Measurements from ENCODE around the gene NEURL1. TPM values are rescaled to one million over a fixed set of nuclear protein-coding genes. Genes with fewer than 3 reads are reported as not detected.
"Not testable (repeated sequence)": the region's sequence is repeated elsewhere in the genome, so short reads cannot be mapped to it uniquely, and the experiment has no call there.

Gene NEURL1
- total and polyA plus RNA-seq, 9 donors = 0.28 to 5.6 (median 3.1) TPM

DNA sequence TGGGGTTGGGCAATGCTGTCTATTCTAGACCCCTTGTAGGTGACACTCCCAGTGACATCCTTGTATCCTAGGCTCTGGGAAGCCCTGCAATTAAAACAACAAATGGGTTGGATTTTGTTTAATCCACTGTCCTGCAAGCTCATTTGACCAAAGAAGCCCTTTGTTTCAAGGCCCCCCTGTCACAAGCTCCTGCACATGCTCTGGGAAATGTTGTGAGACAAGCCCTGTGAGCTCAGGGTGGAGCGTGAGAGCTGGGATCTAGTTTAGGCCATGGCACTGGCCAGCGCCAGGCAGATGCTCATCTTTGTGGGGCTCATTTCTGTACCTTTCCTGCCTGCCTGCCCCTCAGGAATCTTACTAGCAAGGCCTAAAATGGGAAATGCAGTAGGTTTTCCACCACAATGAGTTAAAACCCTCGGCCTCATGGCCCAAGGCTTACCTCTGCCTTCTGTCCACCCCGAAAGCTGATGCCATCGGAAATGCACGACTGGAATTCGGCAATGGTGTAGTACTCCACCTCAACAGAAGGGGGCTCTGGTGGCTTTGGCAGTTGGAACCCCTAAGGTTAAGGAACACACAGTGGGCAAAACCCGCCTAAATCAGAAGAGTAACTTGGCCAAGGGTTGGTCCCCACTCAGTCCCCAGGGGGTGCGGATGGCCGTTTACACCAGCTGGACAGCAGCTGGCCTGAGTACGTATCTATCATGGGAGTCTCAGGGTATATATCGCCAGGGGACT is 112.0 kb downstream of the NEURL1 start:
- Histone ChIP-seq H3K9me3 (no peaks in the 10 kb centered on the region), H3K27me3 (no peaks in the 10 kb centered on the region), H3K4me3 (no peak overlapping the region), H3K36me3 (no peaks in the 10 kb centered on the region), H3K4me1 (ENCODE audit: insufficient read depth) (peaks cover 2% of the 10 kb centered on the region), H3K27ac (no peak overlapping the region)
- intact Hi-C loops (cut with DNase I) = no loop called here
- 45 to 55% (median 51%) methylated on average over 12 of the region's 12 CpGs for WGBS, 3 donors
- TF ChIP-seq, protein P1, sequence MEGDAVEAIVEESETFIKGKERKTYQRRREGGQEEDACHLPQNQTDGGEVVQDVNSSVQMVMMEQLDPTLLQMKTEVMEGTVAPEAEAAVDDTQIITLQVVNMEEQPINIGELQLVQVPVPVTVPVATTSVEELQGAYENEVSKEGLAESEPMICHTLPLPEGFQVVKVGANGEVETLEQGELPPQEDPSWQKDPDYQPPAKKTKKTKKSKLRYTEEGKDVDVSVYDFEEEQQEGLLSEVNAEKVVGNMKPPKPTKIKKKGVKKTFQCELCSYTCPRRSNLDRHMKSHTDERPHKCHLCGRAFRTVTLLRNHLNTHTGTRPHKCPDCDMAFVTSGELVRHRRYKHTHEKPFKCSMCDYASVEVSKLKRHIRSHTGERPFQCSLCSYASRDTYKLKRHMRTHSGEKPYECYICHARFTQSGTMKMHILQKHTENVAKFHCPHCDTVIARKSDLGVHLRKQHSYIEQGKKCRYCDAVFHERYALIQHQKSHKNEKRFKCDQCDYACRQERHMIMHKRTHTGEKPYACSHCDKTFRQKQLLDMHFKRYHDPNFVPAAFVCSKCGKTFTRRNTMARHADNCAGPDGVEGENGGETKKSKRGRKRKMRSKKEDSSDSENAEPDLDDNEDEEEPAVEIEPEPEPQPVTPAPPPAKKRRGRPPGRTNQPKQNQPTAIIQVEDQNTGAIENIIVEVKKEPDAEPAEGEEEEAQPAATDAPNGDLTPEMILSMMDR (IDR thresholded peaks at IDR 0.05) = peak; percentile 44 to 75 (median 70)
- TF ChIP-seq POLR2A (IDR thresholded peaks at IDR 0.05) (no peak), EP300 (IDR thresholded peaks at IDR 0.05) (no peak)
- DNase-seq = peak; percentile 50 to 75 (median 63)

DNA sequence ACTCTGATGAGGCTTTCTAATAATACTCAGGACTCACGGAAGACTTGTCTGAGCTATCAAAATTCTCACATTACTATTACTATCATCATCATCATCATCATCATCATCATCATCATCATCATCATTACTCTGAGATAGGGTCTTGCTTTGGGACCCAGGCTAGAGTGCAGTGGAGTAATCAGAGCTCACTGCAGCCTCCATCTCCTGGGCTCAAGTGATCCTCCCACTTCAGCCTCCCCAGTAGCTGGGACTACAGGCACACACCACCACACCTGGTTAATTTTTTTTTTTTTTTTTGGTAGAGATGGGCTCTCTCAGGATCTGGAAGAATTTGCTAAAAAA is 112.6 kb downstream of the NEURL1 start:
- H3K27me3 ChIP-seq; H3K27ac ChIP-seq; intact Hi-C loops (cut with DNase I); H3K4me3 ChIP-seq; H3K36me3 ChIP-seq; DNase-seq; H3K9me3 ChIP-seq; H3K4me1 ChIP-seq (ENCODE audit: insufficient read depth): not testable (repeated sequence)
- 74 to 91% (median 85%) methylated on average over 1 of the region's 1 CpG for WGBS, 3 donors

- H3K9me3 ChIP-seq; H3K4me3 ChIP-seq; intact Hi-C loops (cut with DNase I); H3K27ac ChIP-seq; DNase-seq; H3K4me1 ChIP-seq (ENCODE audit: insufficient read depth); H3K27me3 ChIP-seq; H3K36me3 ChIP-seq: not testable (repeated sequence)
- 90 to 96% (median 96%) methylated on average over 5 to 26 of the region's 32 CpGs for WGBS, 3 donors
Measured at GRCh38 chr10:103607051-103607450, 113.5 kb downstream of the NEURL1 start.

GRCh38 chr10:103608056-103608455 is 114.6 kb downstream of the NEURL1 start:
- DNase-seq; H3K9me3 ChIP-seq; H3K27ac ChIP-seq; H3K4me3 ChIP-seq; H3K36me3 ChIP-seq; intact Hi-C loops (cut with DNase I); H3K4me1 ChIP-seq (ENCODE audit: insufficient read depth); H3K27me3 ChIP-seq: not testable (repeated sequence)
- 67 to 70% (median 69%) methylated on average over 10 to 11 of the region's 11 CpGs for WGBS, 3 donors

DNA sequence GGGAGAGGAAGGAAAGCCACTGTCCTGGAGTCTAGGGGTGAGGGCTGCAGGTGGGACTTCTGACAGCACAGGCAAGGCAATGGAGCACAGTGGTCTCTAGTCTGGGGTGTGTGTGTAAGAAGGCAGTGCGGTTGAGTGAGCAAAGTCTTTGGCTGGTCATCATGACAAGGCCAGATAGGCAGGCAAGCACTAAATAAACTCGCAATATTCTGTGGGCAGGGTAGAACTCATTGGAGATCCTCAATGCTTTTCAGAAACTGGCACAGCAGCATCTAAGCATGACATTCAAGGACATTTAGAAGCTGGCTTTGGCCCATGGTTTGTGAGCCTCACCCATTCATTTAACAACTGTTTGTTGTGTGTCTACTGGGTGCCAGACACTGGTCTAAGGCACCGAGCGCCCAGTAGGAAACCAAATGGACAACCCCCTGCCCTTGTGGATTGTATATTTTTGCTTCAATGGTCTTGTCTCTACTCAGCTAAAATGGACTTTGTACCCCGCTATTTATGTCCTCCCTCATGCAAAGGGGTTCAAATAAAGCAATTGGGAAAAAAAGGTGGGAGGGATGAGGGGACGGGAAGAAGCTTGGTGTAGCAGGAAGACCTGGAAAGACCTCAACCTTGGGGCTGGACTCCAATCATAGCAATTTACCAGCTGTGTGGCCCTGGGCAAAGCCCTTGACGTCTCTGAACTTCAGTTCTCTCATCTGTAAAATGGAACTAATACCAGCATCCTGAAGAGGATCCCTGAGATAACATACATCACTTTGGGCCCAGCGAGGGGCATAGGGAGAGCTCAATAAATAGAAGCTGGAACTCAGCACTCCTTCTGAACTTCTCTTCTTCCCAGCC is 116.0 kb downstream of the NEURL1 start:
- H3K4me3 ChIP-seq = no peak overlapping the region
- TF ChIP-seq, protein P1 (IDR thresholded peaks at IDR 0.05) = no peak
- TF ChIP-seq EP300 (IDR thresholded peaks at IDR 0.05) (no peak), POLR2A (IDR thresholded peaks at IDR 0.05) (no peak)
- H3K27me3 ChIP-seq = no peaks in the 10 kb centered on the region
- no peaks in the 10 kb centered on the region for H3K9me3 ChIP-seq
- DNase-seq = no peak
- 83 to 91% (median 86%) methylated on average over 8 of the region's 8 CpGs for WGBS, 3 donors
- H3K36me3 ChIP-seq = no peaks in the 10 kb centered on the region
- H3K4me1 ChIP-seq (ENCODE audit: insufficient read depth) = peaks cover under 1% of the 10 kb centered on the region
- H3K27ac ChIP-seq = no peak overlapping the region
- intact Hi-C loops (cut with DNase I) = loop anchor here in 2 of 4 donors (5.0 to 10.0 kb wide), 2 partner anchors 55 to 58 kb away; no protein-coding TSS in a partner anchor

DNA sequence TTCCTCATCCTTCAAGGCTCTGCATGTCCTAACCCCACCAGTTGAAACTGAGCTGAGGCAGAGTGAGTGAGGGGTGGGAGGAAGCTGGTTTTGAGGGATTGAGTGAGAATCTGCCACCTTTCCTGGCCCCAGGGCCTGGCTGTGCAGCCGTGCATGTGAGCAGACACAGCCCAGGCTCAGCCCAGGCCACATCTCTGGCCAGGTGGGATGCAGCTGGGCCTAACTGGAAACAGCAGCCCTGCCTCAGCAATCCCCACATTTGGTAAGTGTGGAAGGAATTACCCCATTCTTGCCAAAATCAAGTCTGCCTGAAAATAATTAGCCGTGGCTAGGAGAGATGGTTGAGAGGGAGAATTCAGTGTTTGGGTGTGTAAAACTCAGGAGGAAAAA is 116.6 kb downstream of the NEURL1 start:
- H3K27me3 ChIP-seq = no peaks in the 10 kb centered on the region
- TF ChIP-seq, protein P1 (IDR thresholded peaks at IDR 0.05) = no peak
- DNase-seq = no peak
- H3K4me3 ChIP-seq = no peak overlapping the region
- 22 to 45% (median 24%) methylated on average over 2 of the region's 2 CpGs for WGBS, 3 donors
- H3K27ac ChIP-seq = no peak overlapping the region
- intact Hi-C loops (cut with DNase I) = loop anchor here in 2 of 4 donors (5.0 to 10.0 kb wide), 2 partner anchors 55 to 57 kb away; no protein-coding TSS in a partner anchor
- H3K9me3 ChIP-seq = no peaks in the 10 kb centered on the region
- H3K4me1 ChIP-seq (ENCODE audit: insufficient read depth) = peaks cover 6% of the 10 kb centered on the region
- no peaks in the 10 kb centered on the region for H3K36me3 ChIP-seq

All from ovary (tissue), 9 donors.